ENCODE results near the gene B4GALT2. TPM values are rescaled to one million over a fixed set of nuclear protein-coding genes. Genes with fewer than 3 reads are reported as not detected.

The B4GALT2 gene
- total RNA-seq, 1 donor from 2014 or later, result 16.1 TPM

GRCh38 chr1:43982241-43982640 is 3.2 kb downstream of the B4GALT2 start:
- intact Hi-C loops (cut with micrococcal nuclease), result no loop called here

- intact Hi-C loops (cut with micrococcal nuclease), result no loop called here
These were observed 3.8 kb downstream of the B4GALT2 start for GRCh38 chr1:43982808-43983207.

GRCh38 chr1:43983253-43983899 is 4.4 kb downstream of the B4GALT2 start:
- intact Hi-C loops (cut with micrococcal nuclease), result no loop called here

- intact Hi-C loops (cut with micrococcal nuclease), result no loop called here
These were observed 5.8 kb downstream of the B4GALT2 start for GRCh38 chr1:43984855-43985254.

- intact Hi-C loops (cut with micrococcal nuclease), result no loop called here
These were observed 7.1 kb downstream of the B4GALT2 start for GRCh38 chr1:43985984-43986595.

- intact Hi-C loops (cut with micrococcal nuclease), result no loop called here
These were observed 7.7 kb downstream of the B4GALT2 start for GRCh38 chr1:43986712-43987111.

GRCh38 chr1:43987159-43987902 is 8.3 kb downstream of the B4GALT2 start:
- intact Hi-C loops (cut with micrococcal nuclease), result no loop called here

GRCh38 chr1:43990271-43991199 is 11.5 kb downstream of the B4GALT2 start:
- intact Hi-C loops (cut with micrococcal nuclease), result loop anchor here (1.0 to 2.0 kb wide), 6 partner anchors 16 to 340 kb away; partner anchors contain the start of genes ATP6V0B, DMAP1, IPO13 and KDM4A

- intact Hi-C loops (cut with micrococcal nuclease), result loop anchor here (1.0 to 2.0 kb wide), 6 partner anchors 17 to 341 kb away; partner anchors contain the start of genes ATP6V0B, DMAP1, IPO13 and KDM4A
These were observed 12.1 kb downstream of the B4GALT2 start for GRCh38 chr1:43991200-43991475.

- intact Hi-C loops (cut with micrococcal nuclease), result loop anchor here (1.0 to 2.0 kb wide), 6 partner anchors 17 to 341 kb away; partner anchors contain the start of genes ATP6V0B, DMAP1, IPO13 and KDM4A
These were observed 12.6 kb downstream of the B4GALT2 start, which contains the start of gene CCDC24 for GRCh38 chr1:43991476-43992231. CCDC24 (plus strand) TSS chr1:43991599; CDS start chr1:43991879, 280 bp downstream.

GRCh38 chr1:43992232-43992995 is 13.4 kb downstream of the B4GALT2 start:
- intact Hi-C loops (cut with micrococcal nuclease), result no loop called here

- intact Hi-C loops (cut with micrococcal nuclease), result no loop called here
These were observed 14.3 kb downstream of the B4GALT2 start for GRCh38 chr1:43993206-43993914.

GRCh38 chr1:43994071-43994470 is 15.1 kb downstream of the B4GALT2 start:
- intact Hi-C loops (cut with micrococcal nuclease), result no loop called here

- intact Hi-C loops (cut with micrococcal nuclease), result no loop called here
These were observed 16.1 kb downstream of the B4GALT2 start for GRCh38 chr1:43994794-43995790.

- intact Hi-C loops (cut with micrococcal nuclease), result no loop called here
These were observed 17.1 kb downstream of the B4GALT2 start for GRCh38 chr1:43995984-43996732.

GRCh38 chr1:43996733-43997115 is 17.7 kb downstream of the B4GALT2 start:
- intact Hi-C loops (cut with micrococcal nuclease), result no loop called here
